BJ (cell line): ENCODE results near the gene SULT1A1. TPM values are rescaled to one million over a fixed set of nuclear protein-coding genes. Genes with fewer than 3 reads are reported as not detected.
"Not testable (repeated sequence)": the region's sequence is repeated elsewhere in the genome, so short reads cannot be mapped to it uniquely, and the experiment has no call there.

ENCODE experiments used
- CTCF ChIA-PET: fragments of 350-600 bp; formaldehyde crosslinking; extraction: SDS; loops from one replicate; lab custom pipeline; 2021; ENCODE audit warnings: antibody characterized with exemption, inconsistent platforms; lab: Yijun Ruan, JAX
- POLR2A ChIA-PET: fragments of 300-600 bp; sonication (Branson Sonifier 250); formaldehyde crosslinking; extraction: SDS; loops from one replicate; lab custom pipeline; 2021; ENCODE audit warnings: antibody characterized with exemption; lab: Charles Lee
- DNase-seq: peaks from one replicate; pipeline ENCODE4 v3.0.0-alpha.2; 2011; ENCODE audit warnings: low read depth
- H3K27me3 ChIP-seq: 2 replicates; pipeline ENCODE4 v1.6.0; 2011; ENCODE audit warnings: low read length; ENCODE audit not compliant: control insufficient read depth, insufficient read depth
- H3K36me3 ChIP-seq: 2 replicates; pipeline ENCODE4 v1.5.1; 2011; ENCODE audit warnings: low read length; ENCODE audit not compliant: control insufficient read depth, insufficient read depth
- H3K4me3 ChIP-seq: 2 replicates; pipeline ENCODE4 v1.5.1; 2011; ENCODE audit warnings: low read depth, mild to moderate bottlenecking, control low read depth, low read length
- polyA plus RNA-seq: library from polyadenylated mRNA; depleted of rRNA; stranded (reverse); fragments of >200 nt; gene quantifications from 2 replicates; pipeline ENCODE4 v1.2.3, GENCODE V29; 2011
- TF ChIP-seq, protein P1 (sequence below): IDR thresholded peaks from 2 replicates; pipeline ENCODE4 v1.5.1; 2011; ENCODE audit warnings: low read depth, mild to moderate bottlenecking, control low read depth, inconsistent platforms, low read length, moderate library complexity; ENCODE audit not compliant: insufficient read depth

Gene SULT1A1
- polyA plus RNA-seq, 1 experiment, result 0.12 TPM

DNA sequence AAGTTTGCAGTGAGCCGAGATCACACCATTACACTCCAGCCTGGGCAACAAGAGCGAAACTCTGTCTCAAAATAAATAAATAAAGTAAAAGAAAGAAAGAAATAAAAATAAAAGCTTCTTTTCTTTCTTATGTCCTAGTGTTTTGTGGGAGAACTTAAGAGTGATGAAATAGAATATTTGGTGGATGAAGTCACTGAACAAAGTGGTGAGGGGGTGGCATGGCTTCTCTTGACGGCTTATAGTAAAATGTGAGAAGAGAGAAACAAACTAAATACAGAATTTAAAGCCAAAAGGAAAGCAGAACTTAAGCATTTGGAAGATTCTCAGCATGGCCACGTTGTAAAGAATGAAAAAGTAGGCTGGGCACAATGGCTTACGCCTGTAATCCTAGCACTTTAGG is 40.8 kb downstream of the SULT1A1 start:
- no peaks in the 10 kb centered on the region for H3K36me3 ChIP-seq
- ChIA-PET POLR2A (no interaction called here), CTCF (interaction anchor here (0.9 kb wide), 1 partner anchor 12 kb away, joined by 3 read pairs; no protein-coding TSS in a partner anchor)
- no peak for DNase-seq
- TF ChIP-seq, protein P1, sequence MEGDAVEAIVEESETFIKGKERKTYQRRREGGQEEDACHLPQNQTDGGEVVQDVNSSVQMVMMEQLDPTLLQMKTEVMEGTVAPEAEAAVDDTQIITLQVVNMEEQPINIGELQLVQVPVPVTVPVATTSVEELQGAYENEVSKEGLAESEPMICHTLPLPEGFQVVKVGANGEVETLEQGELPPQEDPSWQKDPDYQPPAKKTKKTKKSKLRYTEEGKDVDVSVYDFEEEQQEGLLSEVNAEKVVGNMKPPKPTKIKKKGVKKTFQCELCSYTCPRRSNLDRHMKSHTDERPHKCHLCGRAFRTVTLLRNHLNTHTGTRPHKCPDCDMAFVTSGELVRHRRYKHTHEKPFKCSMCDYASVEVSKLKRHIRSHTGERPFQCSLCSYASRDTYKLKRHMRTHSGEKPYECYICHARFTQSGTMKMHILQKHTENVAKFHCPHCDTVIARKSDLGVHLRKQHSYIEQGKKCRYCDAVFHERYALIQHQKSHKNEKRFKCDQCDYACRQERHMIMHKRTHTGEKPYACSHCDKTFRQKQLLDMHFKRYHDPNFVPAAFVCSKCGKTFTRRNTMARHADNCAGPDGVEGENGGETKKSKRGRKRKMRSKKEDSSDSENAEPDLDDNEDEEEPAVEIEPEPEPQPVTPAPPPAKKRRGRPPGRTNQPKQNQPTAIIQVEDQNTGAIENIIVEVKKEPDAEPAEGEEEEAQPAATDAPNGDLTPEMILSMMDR, result no peak
- no peak overlapping the region for H3K4me3 ChIP-seq
- H3K27me3 ChIP-seq, result no peaks in the 10 kb centered on the region

DNA sequence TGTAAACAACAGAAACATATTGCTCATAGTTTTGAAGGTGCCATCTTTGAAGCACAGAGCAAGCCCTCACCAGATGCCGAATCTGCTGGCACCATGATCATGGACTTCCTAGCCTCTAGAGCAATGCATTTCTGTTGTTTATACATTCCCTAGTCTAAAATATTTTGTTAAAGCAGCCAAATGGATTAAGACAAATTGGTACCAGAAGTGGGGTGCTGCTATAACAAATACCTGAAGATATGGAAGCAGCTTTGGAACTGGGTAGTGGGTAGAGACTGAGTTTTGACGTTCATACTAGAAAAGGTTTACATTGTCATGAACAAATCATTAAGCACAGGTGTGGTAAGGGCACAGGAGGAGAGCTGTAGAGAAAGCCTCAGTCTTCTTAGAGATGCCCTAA is 42.6 kb downstream of the SULT1A1 start:
- TF ChIP-seq, protein P1, result no peak
- ChIA-PET CTCF (no interaction called here), POLR2A (no interaction called here)
- no peak for DNase-seq
- Histone ChIP-seq H3K4me3 (no peak overlapping the region), H3K36me3 (no peaks in the 10 kb centered on the region), H3K27me3 (no peaks in the 10 kb centered on the region)

DNA sequence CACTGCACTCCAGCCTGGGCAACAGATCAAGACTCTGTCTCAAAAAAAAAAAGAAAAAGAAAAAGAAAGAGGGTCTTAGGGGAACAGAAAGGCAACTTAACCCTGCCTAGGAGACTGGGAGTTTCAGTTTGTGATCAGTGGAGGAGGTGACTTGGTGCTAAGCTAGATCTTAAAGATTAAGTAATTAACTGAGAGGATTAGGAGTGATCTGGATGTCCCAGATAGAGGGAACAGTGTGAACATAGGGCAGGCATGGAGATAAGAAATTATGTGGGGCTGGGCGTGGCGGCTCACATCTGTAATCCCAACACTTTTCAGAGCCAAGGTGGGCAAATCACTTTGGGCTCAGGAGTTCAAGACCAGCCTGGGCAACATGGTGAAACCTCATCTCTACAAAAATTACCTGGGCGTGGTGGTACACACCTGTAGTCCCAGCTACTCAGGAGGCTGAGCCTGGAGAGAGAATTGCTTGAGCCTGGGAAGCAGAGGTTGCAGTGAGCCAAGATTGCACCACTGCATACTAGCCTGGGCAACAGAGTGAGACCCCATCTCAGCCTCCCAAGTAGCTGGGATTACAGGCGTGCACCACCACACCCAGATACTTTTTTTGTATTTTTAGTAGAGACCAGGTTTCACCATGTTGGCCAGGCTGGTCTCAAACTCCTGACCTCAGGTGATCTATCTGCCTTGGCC is 43.5 kb downstream of the SULT1A1 start:
- CTCF ChIA-PET, POLR2A ChIA-PET, H3K36me3 ChIP-seq, H3K4me3 ChIP-seq, DNase-seq, H3K27me3 ChIP-seq: not testable (repeated sequence)

DNA sequence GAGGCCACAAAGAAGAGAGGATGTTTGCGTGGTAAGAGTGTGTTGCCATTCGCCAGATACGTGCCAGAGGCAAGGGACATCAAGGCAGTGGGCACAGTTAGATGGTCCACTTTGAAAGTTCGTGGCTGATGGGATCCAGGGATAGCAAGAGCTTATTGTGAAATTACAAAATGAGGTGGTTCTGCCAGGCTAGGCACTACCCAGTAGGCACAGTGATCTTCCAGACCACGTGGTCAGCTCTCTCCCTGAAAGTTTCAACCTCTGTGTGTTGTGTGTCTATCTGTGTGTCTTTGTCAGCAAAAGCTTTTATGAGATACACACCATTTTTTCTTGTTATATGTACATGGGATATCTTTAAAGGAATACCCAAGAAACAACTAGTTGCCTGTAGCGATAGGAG is 46.6 kb downstream of the SULT1A1 start:
- Histone ChIP-seq H3K36me3 (no peaks in the 10 kb centered on the region), H3K27me3 (no peaks in the 10 kb centered on the region), H3K4me3 (no peak overlapping the region)
- no peak for DNase-seq
- TF ChIP-seq, protein P1, result no peak
- CTCF ChIA-PET, result interaction anchor here (0.6 kb wide), 1 partner anchor 9 kb away, joined by 3 read pairs; no protein-coding TSS in a partner anchor
- POLR2A ChIA-PET, result no interaction called here

DNA sequence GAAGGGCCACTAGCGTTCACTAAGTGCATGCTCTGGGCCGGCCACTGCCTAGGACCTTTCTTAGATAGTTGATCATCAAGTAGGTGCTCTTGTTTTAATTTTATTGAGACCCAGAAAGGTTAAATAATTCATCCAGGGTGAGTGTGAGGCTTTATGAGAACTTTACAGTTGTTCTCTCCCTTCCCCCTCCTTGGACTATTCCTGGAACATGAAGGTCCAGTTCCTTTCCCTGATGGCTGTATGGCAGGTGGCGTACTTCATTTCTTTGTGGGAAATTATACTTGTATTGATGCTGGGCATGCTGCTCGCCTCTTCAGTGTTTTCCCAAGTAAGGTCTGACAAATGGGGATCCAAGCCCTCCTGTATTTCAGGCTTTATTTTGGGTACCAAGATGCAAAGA is 47.6 kb downstream of the SULT1A1 start:
- no peaks in the 10 kb centered on the region for H3K27me3 ChIP-seq
- TF ChIP-seq, protein P1, result no peak
- H3K36me3 ChIP-seq, result no peaks in the 10 kb centered on the region
- DNase-seq, result no peak
- CTCF ChIA-PET, result no interaction called here
- POLR2A ChIA-PET, result no interaction called here
- H3K4me3 ChIP-seq, result no peak overlapping the region
